ENCODE data around the gene KCNJ5.

DNA sequence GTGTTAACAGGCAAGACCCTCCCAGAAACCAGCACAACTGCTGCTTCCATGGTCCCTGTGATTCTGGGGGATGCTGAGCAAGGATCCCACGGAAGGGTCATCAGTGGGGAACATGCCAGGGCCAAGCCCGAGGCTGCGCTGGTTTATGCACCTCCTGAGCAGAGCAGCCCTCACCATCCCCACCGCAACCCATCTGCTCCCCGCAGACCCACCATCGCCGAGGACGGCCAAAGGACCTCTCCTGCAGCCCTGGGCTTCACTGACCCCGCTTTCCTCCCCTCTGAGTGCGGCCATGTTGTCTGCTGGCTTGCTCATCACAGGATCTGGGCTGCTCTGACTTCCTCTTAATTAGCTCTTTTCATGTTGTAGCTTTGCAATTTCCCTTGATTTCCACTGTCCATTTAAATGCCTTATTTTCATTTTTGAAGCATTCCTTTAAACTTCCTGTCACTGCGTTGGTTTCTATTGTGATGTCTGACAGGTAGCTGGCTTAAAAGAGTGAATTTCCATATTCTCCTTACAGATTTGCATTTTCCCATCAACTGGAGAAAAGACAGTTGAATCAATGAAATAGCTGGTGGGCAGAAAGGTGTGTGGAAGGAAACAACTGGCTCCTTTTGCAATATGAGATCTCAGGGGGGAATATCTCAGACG, 36.7 kb downstream of the KCNJ5 start:
- TF ChIP-seq, protein P1, sequence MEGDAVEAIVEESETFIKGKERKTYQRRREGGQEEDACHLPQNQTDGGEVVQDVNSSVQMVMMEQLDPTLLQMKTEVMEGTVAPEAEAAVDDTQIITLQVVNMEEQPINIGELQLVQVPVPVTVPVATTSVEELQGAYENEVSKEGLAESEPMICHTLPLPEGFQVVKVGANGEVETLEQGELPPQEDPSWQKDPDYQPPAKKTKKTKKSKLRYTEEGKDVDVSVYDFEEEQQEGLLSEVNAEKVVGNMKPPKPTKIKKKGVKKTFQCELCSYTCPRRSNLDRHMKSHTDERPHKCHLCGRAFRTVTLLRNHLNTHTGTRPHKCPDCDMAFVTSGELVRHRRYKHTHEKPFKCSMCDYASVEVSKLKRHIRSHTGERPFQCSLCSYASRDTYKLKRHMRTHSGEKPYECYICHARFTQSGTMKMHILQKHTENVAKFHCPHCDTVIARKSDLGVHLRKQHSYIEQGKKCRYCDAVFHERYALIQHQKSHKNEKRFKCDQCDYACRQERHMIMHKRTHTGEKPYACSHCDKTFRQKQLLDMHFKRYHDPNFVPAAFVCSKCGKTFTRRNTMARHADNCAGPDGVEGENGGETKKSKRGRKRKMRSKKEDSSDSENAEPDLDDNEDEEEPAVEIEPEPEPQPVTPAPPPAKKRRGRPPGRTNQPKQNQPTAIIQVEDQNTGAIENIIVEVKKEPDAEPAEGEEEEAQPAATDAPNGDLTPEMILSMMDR (IDR thresholded peaks at IDR 0.05) = no peak
- TF ChIP-seq POLR2A (IDR thresholded peaks at IDR 0.05) (no peak), POLR2AphosphoS5 (IDR thresholded peaks at IDR 0.05; ENCODE audit: insufficient read depth in 1 of 2, low read depth in 1 of 2) (no peak)

Measured in vagina (tissue), 2 donors.